IgD-negative memory B cell (primary cell): ENCODE results near the gene ABCD3. TPM values are rescaled to one million over a fixed set of nuclear protein-coding genes. Genes with fewer than 3 reads are reported as not detected.
A peak's percentile ranks its signal among the peaks of the same experiment; 100 is the strongest.
"Not testable (repeated sequence)": the region's sequence is repeated elsewhere in the genome, so short reads cannot be mapped to it uniquely, and the experiment has no call there.

Experiments used
- H3K27ac Mint-ChIP-seq, 3 donors: one replicate each; pipeline ENCODE4 v1.8.0; 2020 to 2022; ENCODE audit warnings: mild to moderate bottlenecking in 3 of 3, mixed read lengths in 3 of 3, moderate library complexity in 1 of 3
- H3K27me3 Mint-ChIP-seq: one replicate; pipeline ENCODE4 v1.8.0; 2021; ENCODE audit warnings: mixed read lengths
- H3K36me3 Mint-ChIP-seq: one replicate; pipeline ENCODE4 v1.8.0; 2020; ENCODE audit warnings: mild to moderate bottlenecking, mixed read lengths
- H3K4me1 Mint-ChIP-seq, 3 donors: one replicate each; pipeline ENCODE4 v1.8.0; 2020 to 2022; ENCODE audit warnings: mixed read lengths in 3 of 3, mild to moderate bottlenecking in 1 of 3
- H3K4me3 Mint-ChIP-seq, 4 donors: one replicate each; pipeline ENCODE4 v1.8.0; 2020 to 2022; ENCODE audit warnings: mild to moderate bottlenecking in 4 of 4, mixed read lengths in 4 of 4, moderate library complexity in 3 of 4
- H3K9me3 Mint-ChIP-seq, 3 donors: one replicate each; pipeline ENCODE4 v1.8.0; 2020 to 2021; ENCODE audit warnings: mixed read lengths in 3 of 3, mild to moderate bottlenecking in 1 of 3
- polyA plus RNA-seq: library from polyadenylated mRNA; unstranded; fragments of 300-500 nt; fragmentation: Illumina TruSeq; gene quantifications from one replicate; pipeline ENCODE4 v1.2.3, GENCODE V29; 2021

Gene ABCD3
- polyA plus RNA-seq, 1 donor from 2014 or later, result 9.0 TPM

- not testable (repeated sequence) for H3K27ac Mint-ChIP-seq, H3K27me3 Mint-ChIP-seq, H3K4me3 Mint-ChIP-seq, H3K36me3 Mint-ChIP-seq
- peaks cover 2 to 12% (median 8%) of the 10 kb centered on the region in 3 donors for H3K9me3 Mint-ChIP-seq
- H3K4me1 Mint-ChIP-seq, result peaks cover 12 to 27% (median 18%) of the 10 kb centered on the region in 3 donors
These were observed 8.3 kb downstream of the ABCD3 start for GRCh38 chr1:94426485-94426870.

DNA sequence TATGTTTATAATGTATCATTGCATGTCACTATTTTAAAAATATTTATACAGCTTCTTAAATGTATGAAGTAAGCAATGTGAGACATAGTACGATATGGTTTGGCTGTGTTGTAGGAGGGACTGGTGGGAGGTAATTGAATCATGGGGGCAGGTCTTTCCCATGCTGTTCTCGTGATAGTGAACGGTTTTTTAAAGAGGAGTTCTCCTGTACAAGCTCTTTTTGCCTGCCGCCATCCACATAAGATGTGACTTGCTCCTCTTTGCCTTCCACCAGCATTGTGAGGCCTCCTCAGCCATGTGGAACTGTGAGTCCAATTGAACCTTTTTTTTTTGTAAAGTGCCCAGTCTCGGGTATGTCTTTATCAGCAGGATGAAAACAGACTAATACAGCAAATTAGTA, 10.3 kb downstream of the ABCD3 start:
- Mint-ChIP-seq H3K4me3 (peak overlapping the region in 2 of 4 donors; percentile 5 to 65), H3K27ac (peak overlapping the region in 1 of 3 donors; percentile 69), H3K36me3 (peaks cover 11% of the 10 kb centered on the region), H3K9me3 (peaks cover 2 to 12% (median 8%) of the 10 kb centered on the region in 3 donors), H3K27me3 (no peaks in the 10 kb centered on the region), H3K4me1 (peaks cover 9 to 22% (median 11%) of the 10 kb centered on the region in 3 donors)

DNA sequence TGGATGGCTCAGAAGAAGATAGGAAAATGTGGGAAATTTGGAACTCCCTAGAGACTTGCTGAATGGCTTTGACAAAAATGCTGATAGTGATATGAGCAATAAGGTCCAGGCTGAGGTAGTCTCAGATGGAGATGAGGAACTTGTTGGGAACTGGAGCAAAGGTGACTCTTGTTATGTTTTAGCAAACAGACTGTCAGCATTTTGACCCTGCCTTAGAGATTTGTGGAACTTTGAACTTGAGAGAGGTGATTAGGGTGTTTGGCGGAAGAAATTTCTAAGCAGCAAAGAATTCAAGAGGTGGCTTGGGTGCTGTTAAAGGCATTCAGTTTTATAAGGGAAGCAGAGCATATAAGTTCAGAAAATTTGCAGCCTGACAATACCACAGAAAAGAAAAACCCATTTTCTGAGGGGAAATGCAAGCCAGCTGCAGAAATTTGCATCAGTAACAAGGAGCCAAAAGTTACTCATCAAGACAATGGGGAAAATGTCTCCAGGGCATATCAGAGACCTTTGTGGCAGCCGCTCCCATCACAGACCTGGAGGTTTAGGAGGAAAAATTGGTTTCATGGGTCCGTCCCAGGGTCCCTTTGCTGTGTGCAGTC, 10.8 kb downstream of the ABCD3 start:
- Mint-ChIP-seq H3K27ac (peak overlapping the region in 2 of 3 donors; percentile 10 to 69), H3K36me3 (peaks cover 13% of the 10 kb centered on the region), H3K4me3 (peak overlapping the region in 2 of 4 donors; percentile 17 to 65), H3K9me3 (peaks cover 2 to 12% (median 8%) of the 10 kb centered on the region in 3 donors), H3K4me1 (peaks cover 9 to 18% (median 11%) of the 10 kb centered on the region in 3 donors)
- H3K27me3 Mint-ChIP-seq, result not testable (repeated sequence)

GRCh38 chr1:94430066-94430465, 11.9 kb downstream of the ABCD3 start:
- peaks cover 2 to 12% (median 8%) of the 10 kb centered on the region in 3 donors for H3K9me3 Mint-ChIP-seq
- peaks cover 12 to 18% (median 16%) of the 10 kb centered on the region in 3 donors for H3K4me1 Mint-ChIP-seq
- peak overlapping the region in 1 of 4 donors; percentile 49 for H3K4me3 Mint-ChIP-seq
- H3K27ac Mint-ChIP-seq, result peak overlapping the region in 1 of 3 donors; percentile 8
- H3K27me3 Mint-ChIP-seq, result not testable (repeated sequence)
- H3K36me3 Mint-ChIP-seq, result peaks cover 14% of the 10 kb centered on the region

- Mint-ChIP-seq H3K4me1 (peaks cover 5 to 9% (median 8%) of the 10 kb centered on the region in 3 donors), H3K27ac (no peak overlapping the region), H3K27me3 (no peaks in the 10 kb centered on the region), H3K36me3 (peaks cover 12% of the 10 kb centered on the region), H3K4me3 (no peak overlapping the region), H3K9me3 (peaks cover 5 to 23% (median 8%) of the 10 kb centered on the region in 3 donors)
These were observed 15.7 kb downstream of the ABCD3 start for GRCh38 chr1:94433866-94434265.

- peaks cover 10% of the 10 kb centered on the region for H3K36me3 Mint-ChIP-seq
- no peaks in the 10 kb centered on the region for H3K27me3 Mint-ChIP-seq
- no peak overlapping the region for H3K27ac Mint-ChIP-seq
- peaks cover 5 to 20% (median 6%) of the 10 kb centered on the region in 3 donors for H3K9me3 Mint-ChIP-seq
- peaks cover 5 to 7% (median 6%) of the 10 kb centered on the region in 3 donors for H3K4me1 Mint-ChIP-seq
- no peak overlapping the region for H3K4me3 Mint-ChIP-seq
These were observed 16.3 kb downstream of the ABCD3 start for GRCh38 chr1:94434365-94435045.

DNA sequence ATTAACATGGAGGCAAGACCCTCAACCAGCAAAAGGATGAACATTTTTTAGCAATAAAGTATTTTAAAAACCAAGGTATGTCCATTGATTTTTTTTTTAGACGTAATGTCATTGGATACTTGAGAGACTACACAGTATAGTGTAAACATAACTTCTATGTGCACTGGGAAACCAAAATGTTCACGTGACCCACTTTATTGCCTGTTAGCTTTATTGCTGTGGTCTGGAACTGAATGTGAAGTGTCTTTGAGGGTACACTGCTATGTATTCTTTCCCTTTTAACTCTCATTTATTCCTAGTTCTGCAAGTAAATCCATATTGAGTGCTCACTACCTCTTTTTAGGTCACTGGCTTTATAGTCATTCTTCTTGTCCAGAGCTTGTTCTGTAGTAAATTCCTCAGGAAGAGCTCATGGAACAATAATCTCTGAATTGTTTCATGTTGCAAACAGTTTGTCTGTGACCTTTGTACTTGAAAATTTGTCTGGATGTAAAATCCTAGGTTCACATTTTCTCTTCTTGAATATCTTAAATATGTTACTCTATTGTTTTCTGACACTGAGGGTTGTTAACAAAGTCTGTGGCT, 20.6 kb downstream of the ABCD3 start:
- Mint-ChIP-seq H3K9me3 (peaks cover 6 to 33% (median 15%) of the 10 kb centered on the region in 3 donors), H3K27ac (no peak overlapping the region), H3K27me3 (no peaks in the 10 kb centered on the region), H3K4me1 (peaks cover 3 to 8% (median 5%) of the 10 kb centered on the region in 3 donors), H3K36me3 (peaks cover 10% of the 10 kb centered on the region), H3K4me3 (peak overlapping the region in 1 of 4 donors; percentile 30)

DNA sequence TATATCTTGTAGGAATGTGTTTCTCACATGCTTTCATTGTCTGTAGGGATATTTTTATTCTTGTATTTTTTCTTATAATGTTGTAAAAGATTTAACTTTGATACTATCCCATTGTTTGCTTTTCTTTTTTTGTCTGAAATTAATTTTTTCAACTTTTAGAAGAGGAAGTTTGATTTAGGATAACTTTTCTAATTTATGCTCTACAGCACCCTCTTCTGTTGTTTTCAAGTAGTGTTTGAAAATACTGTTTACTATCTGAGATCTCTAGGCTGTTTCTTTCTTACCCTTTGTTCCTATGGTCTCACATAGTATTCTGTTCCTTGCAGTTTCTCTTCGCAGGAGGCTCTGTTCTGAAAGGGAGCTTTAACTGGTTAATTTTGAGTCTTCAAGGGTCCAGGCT, 21.9 kb downstream of the ABCD3 start:
- H3K4me3 Mint-ChIP-seq, result no peak overlapping the region
- peaks cover 0 to 5% (median 3%) of the 10 kb centered on the region in 3 donors for H3K4me1 Mint-ChIP-seq
- H3K27ac Mint-ChIP-seq, result no peak overlapping the region
- no peaks in the 10 kb centered on the region for H3K27me3 Mint-ChIP-seq
- peaks cover 6 to 33% (median 19%) of the 10 kb centered on the region in 3 donors for H3K9me3 Mint-ChIP-seq
- peaks cover 9% of the 10 kb centered on the region for H3K36me3 Mint-ChIP-seq

GRCh38 chr1:94443067-94443466, 24.9 kb downstream of the ABCD3 start:
- H3K4me3 Mint-ChIP-seq, H3K4me1 Mint-ChIP-seq, H3K27me3 Mint-ChIP-seq, H3K27ac Mint-ChIP-seq: not testable (repeated sequence)
- Mint-ChIP-seq H3K36me3 (peaks cover 11% of the 10 kb centered on the region), H3K9me3 (peaks cover 4 to 39% (median 28%) of the 10 kb centered on the region in 3 donors)

- not testable (repeated sequence) for H3K27me3 Mint-ChIP-seq, H3K4me1 Mint-ChIP-seq, H3K27ac Mint-ChIP-seq, H3K4me3 Mint-ChIP-seq
- H3K9me3 Mint-ChIP-seq, result peaks cover 9 to 57% (median 41%) of the 10 kb centered on the region in 3 donors
- H3K36me3 Mint-ChIP-seq, result peaks cover 22% of the 10 kb centered on the region
These were observed 26.6 kb downstream of the ABCD3 start for GRCh38 chr1:94444819-94445218.

GRCh38 chr1:94445733-94446132, 27.5 kb downstream of the ABCD3 start:
- peak overlapping the region in 1 of 4 donors; percentile 73 for H3K4me3 Mint-ChIP-seq
- H3K9me3 Mint-ChIP-seq, result peaks cover 10 to 66% (median 44%) of the 10 kb centered on the region in 3 donors
- H3K4me1 Mint-ChIP-seq, H3K27ac Mint-ChIP-seq, H3K27me3 Mint-ChIP-seq: not testable (repeated sequence)
- peaks cover 24% of the 10 kb centered on the region for H3K36me3 Mint-ChIP-seq

DNA sequence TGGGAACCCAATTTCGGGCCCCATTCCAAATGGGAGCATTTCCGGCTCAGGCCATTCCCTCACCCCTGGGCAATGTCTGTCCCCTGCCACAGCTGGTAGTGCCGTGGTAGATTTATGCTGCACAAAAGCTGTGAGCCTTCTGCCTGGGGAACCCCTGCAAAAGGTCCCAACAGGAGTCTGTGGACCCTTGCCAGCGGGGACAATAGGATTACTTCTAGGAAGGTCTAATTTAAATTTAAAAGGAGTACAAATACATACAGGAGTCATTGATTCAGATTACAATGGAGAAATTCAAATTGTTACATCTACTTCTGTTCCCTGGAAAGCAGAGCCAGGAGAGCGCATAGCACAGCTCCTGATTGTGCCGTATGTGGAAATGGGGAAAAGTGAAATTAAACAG, 28.0 kb downstream of the ABCD3 start:
- not testable (repeated sequence) for H3K4me3 Mint-ChIP-seq, H3K4me1 Mint-ChIP-seq, H3K27me3 Mint-ChIP-seq, H3K27ac Mint-ChIP-seq
- peaks cover 11 to 70% (median 44%) of the 10 kb centered on the region in 3 donors for H3K9me3 Mint-ChIP-seq
- H3K36me3 Mint-ChIP-seq, result peaks cover 25% of the 10 kb centered on the region

DNA sequence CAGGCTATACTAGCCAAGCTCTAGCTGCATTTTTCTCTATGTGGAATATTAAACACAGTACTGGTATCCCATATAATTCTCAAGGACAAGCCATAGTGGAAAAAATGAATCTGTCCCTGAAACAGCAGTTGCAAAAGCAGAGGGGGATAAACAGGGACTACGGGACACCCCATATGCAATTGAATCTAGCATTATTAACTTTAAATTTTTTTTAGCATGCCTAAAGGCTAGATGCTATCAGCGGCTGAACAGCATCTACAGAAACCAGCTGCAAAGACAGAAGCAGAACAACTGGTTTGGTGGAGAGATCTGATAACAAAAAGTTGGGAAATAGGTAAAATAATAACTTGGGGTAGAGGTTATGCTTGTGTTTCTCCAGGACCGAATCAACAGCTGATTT, 30.6 kb downstream of the ABCD3 start:
- Mint-ChIP-seq H3K9me3 (peaks cover 11 to 61% (median 39%) of the 10 kb centered on the region in 3 donors), H3K36me3 (peaks cover 28% of the 10 kb centered on the region)
- H3K27ac Mint-ChIP-seq, H3K27me3 Mint-ChIP-seq, H3K4me1 Mint-ChIP-seq, H3K4me3 Mint-ChIP-seq: not testable (repeated sequence)

GRCh38 chr1:94456736-94457135, 38.5 kb downstream of the ABCD3 start:
- Mint-ChIP-seq H3K27ac (no peak overlapping the region), H3K9me3 (peaks cover 1 to 12% (median 10%) of the 10 kb centered on the region in 3 donors), H3K27me3 (no peaks in the 10 kb centered on the region), H3K36me3 (peaks cover 20% of the 10 kb centered on the region), H3K4me1 (peaks cover 2 to 5% (median 4%) of the 10 kb centered on the region in 3 donors), H3K4me3 (no peak overlapping the region)

DNA sequence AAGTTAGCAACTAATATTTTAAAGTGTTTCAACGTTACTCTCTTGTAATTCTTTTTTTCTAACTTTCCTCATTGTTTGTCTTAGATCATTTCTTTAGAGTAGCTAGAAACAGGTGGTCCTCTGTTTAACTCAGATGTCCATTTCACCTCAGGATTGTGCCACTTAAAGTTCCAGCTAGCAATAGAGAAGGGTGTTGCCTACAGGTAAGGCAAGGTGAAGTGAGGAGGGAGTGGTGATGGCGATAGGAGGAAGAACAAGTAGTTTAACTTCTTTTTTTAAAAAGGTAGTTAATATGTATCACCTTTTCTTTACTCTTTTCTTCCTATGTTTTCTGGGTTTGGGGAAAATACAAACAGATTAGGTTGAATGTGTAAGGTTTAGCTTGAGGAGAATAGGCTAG, 44.4 kb downstream of the ABCD3 start:
- peaks cover 9% of the 10 kb centered on the region for H3K36me3 Mint-ChIP-seq
- H3K4me1 Mint-ChIP-seq, result peaks cover 0 to 4% (median 2%) of the 10 kb centered on the region in 3 donors
- H3K27ac Mint-ChIP-seq, result no peak overlapping the region
- H3K9me3 Mint-ChIP-seq, result no peaks in the 10 kb centered on the region
- H3K4me3 Mint-ChIP-seq, result no peak overlapping the region
- no peaks in the 10 kb centered on the region for H3K27me3 Mint-ChIP-seq
